ENCODE data around the gene POLE4. TPM values are rescaled to one million over a fixed set of nuclear protein-coding genes. Genes with fewer than 3 reads are reported as not detected.

POLE4 gene
- total and polyA plus RNA-seq, 2 donors (not counting 1 experiment from before 2014, with no cell fraction given): 23.3 to 53.3 TPM

DNA sequence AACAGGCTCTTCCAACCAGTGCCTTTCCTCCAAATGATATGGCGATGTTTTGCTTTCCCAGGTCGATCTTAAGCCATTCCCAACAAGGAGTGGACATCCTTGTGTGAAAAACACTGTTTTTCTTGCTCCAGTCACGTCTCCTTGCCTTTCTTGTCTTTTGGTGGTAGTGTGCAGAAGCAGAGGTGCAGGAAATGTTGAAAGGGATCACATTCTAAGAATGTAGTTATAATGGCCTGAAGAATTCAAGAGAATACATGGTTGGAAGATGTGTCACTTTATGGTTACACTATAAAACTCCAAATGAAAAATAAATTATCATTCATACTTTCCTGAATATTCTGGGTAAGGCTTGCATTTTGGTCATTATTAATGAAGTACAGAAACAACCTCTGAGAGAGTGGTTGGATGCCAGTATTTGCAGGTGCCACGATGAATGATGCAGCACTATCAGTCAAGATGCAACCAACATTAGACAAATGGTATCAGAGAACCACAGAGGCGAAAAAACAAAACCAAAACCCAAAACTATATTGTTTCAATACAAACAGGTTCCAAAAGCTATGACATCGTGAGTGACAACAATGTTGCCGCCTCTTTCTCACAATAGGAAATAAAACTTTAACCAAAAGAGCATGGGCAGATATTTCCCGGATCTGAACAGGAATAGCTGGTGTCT lies 27.5 kb upstream of the POLE4 start:
- H3K27me3 Mint-ChIP-seq: no peaks in the 10 kb centered on the region
- H3K9me3 Mint-ChIP-seq (ENCODE audit: insufficient read depth): no peaks in the 10 kb centered on the region
- ATAC-seq (ENCODE audit: low read depth): no peak
- ChIA-PET POLR2A (no interaction called here), CTCF (no interaction called here)
- H3K9ac ChIP-seq (ENCODE audit: low read length): no peak overlapping the region
- no peak overlapping the region for H2AFZ ChIP-seq (ENCODE audit: insufficient read depth, low read depth, low read length, poor library complexity, severe bottlenecking)
- no peaks in the 10 kb centered on the region for H3K4me1 Mint-ChIP-seq
- H3K4me3 ChIP-seq (ENCODE audit: control extremely low read depth in 1 of 5, extremely low read depth in 1 of 5, insufficient read depth in 1 of 5, low read depth in 2 of 5, low read length in 4 of 5): no peak overlapping the region
- no peak overlapping the region for H3K27ac ChIP-seq (ENCODE audit: low read length in 2 of 2)
- no peaks in the 10 kb centered on the region for H3K4me1 ChIP-seq (ENCODE audit: control insufficient read depth in 2 of 2, insufficient read depth in 2 of 2, low read length in 2 of 2)
- H3K27ac Mint-ChIP-seq: no peak overlapping the region
- no peak overlapping the region for H3K4me3 Mint-ChIP-seq
- no peak for TF ChIP-seq EZH2 (IDR thresholded peaks at IDR 0.05; ENCODE audit: borderline replicate concordance, insufficient read depth, low read depth, low read length, poor library complexity, severe bottlenecking)
- no peak for TF ChIP-seq CTCF (IDR thresholded peaks at IDR 0.05)
- H3K4me2 ChIP-seq (replicated peaks; ENCODE audit: low read depth, low read length, poor library complexity, severe bottlenecking): no peak overlapping the region
- no peaks in the 10 kb centered on the region for H3K9me3 ChIP-seq (ENCODE audit: control extremely low read depth in 1 of 3, control insufficient read depth in 2 of 3, insufficient read depth in 1 of 3, low read length in 2 of 3)
- H4K20me1 ChIP-seq (ENCODE audit: control insufficient read depth, insufficient read depth, low read length, poor library complexity, severe bottlenecking): no peaks in the 10 kb centered on the region
- DNase-seq: no peak
- 84% methylated on average over 3 of the region's 8 CpGs for WGBS (ENCODE audit: insufficient coverage)
- no peaks in the 10 kb centered on the region for H3K27me3 ChIP-seq (replicated peaks in 1 of 4; ENCODE audit: control extremely low read depth in 1 of 4, control insufficient read depth in 3 of 4, insufficient read depth in 4 of 4, low read length in 3 of 4)
- intact Hi-C loops (cut with micrococcal nuclease): no loop called here
- H3K36me3 ChIP-seq (replicated peaks in 1 of 2; ENCODE audit: control extremely low read depth in 1 of 2, control insufficient read depth in 1 of 2, extremely low read depth in 1 of 2, insufficient read depth in 2 of 2, low read length in 1 of 2): no peaks in the 10 kb centered on the region
- H3K79me2 ChIP-seq (ENCODE audit: control insufficient read depth, insufficient read depth, low read length): no peaks in the 10 kb centered on the region

DNA sequence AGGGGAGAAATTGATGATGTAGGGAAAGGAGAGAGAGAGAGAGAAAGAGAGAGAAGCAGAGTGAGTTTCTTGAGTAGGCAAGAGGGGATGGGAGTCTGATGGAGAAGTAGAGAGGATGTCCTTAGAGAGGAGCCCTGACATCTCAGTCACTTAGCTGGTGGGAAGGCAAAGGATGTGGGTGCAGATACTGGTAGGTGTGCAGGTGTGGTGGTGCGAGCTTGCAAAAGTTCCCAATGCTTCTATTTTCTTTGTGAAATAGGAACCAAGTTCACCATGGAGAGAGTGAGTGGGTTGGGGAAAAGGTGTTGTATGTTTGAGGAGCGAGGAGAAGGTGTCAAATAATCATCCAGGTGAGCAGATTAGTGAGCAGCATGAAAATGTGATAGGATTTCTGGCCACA lies 26.5 kb upstream of the POLE4 start:
- TF ChIP-seq EZH2 (IDR thresholded peaks at IDR 0.05; ENCODE audit: borderline replicate concordance, insufficient read depth, low read depth, low read length, poor library complexity, severe bottlenecking): no peak
- TF ChIP-seq CTCF (IDR thresholded peaks at IDR 0.05): no peak
- H3K79me2 ChIP-seq (ENCODE audit: control insufficient read depth, insufficient read depth, low read length): no peaks in the 10 kb centered on the region
- 62% methylated on average over 2 of the region's 2 CpGs for WGBS (ENCODE audit: insufficient coverage)
- ChIA-PET POLR2A (no interaction called here), CTCF (no interaction called here)
- H3K9me3 ChIP-seq (ENCODE audit: control extremely low read depth in 1 of 3, control insufficient read depth in 2 of 3, insufficient read depth in 1 of 3, low read length in 2 of 3): no peaks in the 10 kb centered on the region
- H4K20me1 ChIP-seq (ENCODE audit: control insufficient read depth, insufficient read depth, low read length, poor library complexity, severe bottlenecking): no peaks in the 10 kb centered on the region
- no peak overlapping the region for H3K27ac Mint-ChIP-seq
- H2AFZ ChIP-seq (ENCODE audit: insufficient read depth, low read depth, low read length, poor library complexity, severe bottlenecking): no peak overlapping the region
- H3K4me2 ChIP-seq (replicated peaks; ENCODE audit: low read depth, low read length, poor library complexity, severe bottlenecking): no peak overlapping the region
- no peak for ATAC-seq (ENCODE audit: low read depth)
- no peaks in the 10 kb centered on the region for H3K4me1 Mint-ChIP-seq
- no peaks in the 10 kb centered on the region for H3K36me3 ChIP-seq (replicated peaks in 1 of 2; ENCODE audit: control extremely low read depth in 1 of 2, control insufficient read depth in 1 of 2, extremely low read depth in 1 of 2, insufficient read depth in 2 of 2, low read length in 1 of 2)
- no peaks in the 10 kb centered on the region for H3K9me3 Mint-ChIP-seq (ENCODE audit: insufficient read depth)
- H3K4me3 Mint-ChIP-seq: no peak overlapping the region
- H3K9ac ChIP-seq (ENCODE audit: low read length): no peak overlapping the region
- H3K4me1 ChIP-seq (ENCODE audit: control insufficient read depth in 2 of 2, insufficient read depth in 2 of 2, low read length in 2 of 2): no peaks in the 10 kb centered on the region
- no peak overlapping the region for H3K27ac ChIP-seq (ENCODE audit: low read length in 2 of 2)
- H3K27me3 ChIP-seq (replicated peaks in 1 of 4; ENCODE audit: control extremely low read depth in 1 of 4, control insufficient read depth in 3 of 4, insufficient read depth in 4 of 4, low read length in 3 of 4): no peaks in the 10 kb centered on the region
- intact Hi-C loops (cut with micrococcal nuclease): no loop called here
- no peaks in the 10 kb centered on the region for H3K27me3 Mint-ChIP-seq
- no peak overlapping the region for H3K4me3 ChIP-seq (ENCODE audit: control extremely low read depth in 1 of 5, extremely low read depth in 1 of 5, insufficient read depth in 1 of 5, low read depth in 2 of 5, low read length in 4 of 5)
- no peak for DNase-seq

Data from B cell (primary cell).